Effector memory CD8-positive, alpha-beta T cell (primary cell): ENCODE results near the gene KIAA1958.

Source experiments
- ATAC-seq: fragments of 150-1000 bp; cut with Tn5 transposase; replicated peaks from 2 replicates; pipeline ENCODE4 v1.10.0; 2021; ENCODE audit warnings: mild to moderate bottlenecking, moderate library complexity
- DNase-seq, 3 experiments: peaks; one replicate each; pipeline ENCODE4 v3.0.0; 2021
- H3K27ac Mint-ChIP-seq, 2 donors: one replicate each; pipeline ENCODE4 v1.8.0; 2022; ENCODE audit warnings: mild to moderate bottlenecking in 2 of 2, mixed read lengths in 2 of 2, moderate library complexity in 2 of 2
- H3K27me3 Mint-ChIP-seq, 2 donors: one replicate each; pipeline ENCODE4 v1.8.0; 2022; ENCODE audit warnings: mixed read lengths in 2 of 2
- H3K36me3 Mint-ChIP-seq: one replicate; pipeline ENCODE4 v1.8.0; 2022; ENCODE audit warnings: mild to moderate bottlenecking, moderate library complexity, mixed read lengths; ENCODE audit not compliant: insufficient read depth
- H3K4me1 Mint-ChIP-seq, 2 donors: one replicate each; pipeline ENCODE4 v1.8.0; 2022; ENCODE audit warnings: low read depth in 2 of 2, mixed read lengths in 2 of 2
- H3K4me3 Mint-ChIP-seq, 2 donors: one replicate each; pipeline ENCODE4 v1.8.0; 2022; ENCODE audit warnings: mild to moderate bottlenecking in 2 of 2, mixed read lengths in 2 of 2, moderate library complexity in 2 of 2
- H3K9me3 Mint-ChIP-seq, 2 donors: one replicate each; pipeline ENCODE4 v1.8.0; 2022; ENCODE audit warnings: mixed read lengths in 2 of 2

The KIAA1958 gene

DNA sequence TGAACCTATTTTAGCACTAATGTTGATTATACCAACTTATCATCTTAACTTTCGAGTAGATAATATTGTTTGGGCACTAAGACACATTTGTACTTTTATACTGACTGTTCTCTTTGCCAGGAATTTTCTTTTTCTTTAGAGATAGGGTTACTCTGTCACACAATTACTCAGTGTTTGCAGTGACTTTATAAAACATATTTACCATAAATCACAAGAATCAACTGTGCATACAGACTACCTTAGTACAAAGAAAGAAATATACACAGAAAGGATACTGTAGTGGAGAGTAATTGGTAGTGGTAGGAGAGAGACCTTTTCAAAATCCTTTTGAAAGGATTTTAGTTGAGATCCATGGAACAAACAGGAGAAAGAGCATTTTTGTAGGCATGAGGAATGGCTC, 40.3 kb downstream of the KIAA1958 start:
- Mint-ChIP-seq H3K27me3 (no peaks in the 10 kb centered on the region), H3K9me3 (no peaks in the 10 kb centered on the region), H3K36me3 (no peaks in the 10 kb centered on the region), H3K27ac (no peak overlapping the region), H3K4me1 (peaks cover 0 to 10% of the 10 kb centered on the region in 2 donors), H3K4me3 (no peak overlapping the region)
- DNase-seq (no peak), ATAC-seq (no peak)

GRCh38 chr9:112527959-112528358, 41.3 kb downstream of the KIAA1958 start:
- no peaks in the 10 kb centered on the region for H3K36me3 Mint-ChIP-seq
- H3K4me3 Mint-ChIP-seq: no peak overlapping the region
- no peak for ATAC-seq
- no peaks in the 10 kb centered on the region for H3K9me3 Mint-ChIP-seq
- peaks cover 0 to 10% of the 10 kb centered on the region in 2 donors for H3K4me1 Mint-ChIP-seq
- H3K27me3 Mint-ChIP-seq: no peaks in the 10 kb centered on the region
- DNase-seq: no peak
- no peak overlapping the region for H3K27ac Mint-ChIP-seq

- ATAC-seq: no peak
- H3K27me3 Mint-ChIP-seq: no peaks in the 10 kb centered on the region
- H3K9me3 Mint-ChIP-seq: no peaks in the 10 kb centered on the region
Observed at GRCh38 chr9:112529316-112529715, 42.7 kb downstream of the KIAA1958 start.

DNA sequence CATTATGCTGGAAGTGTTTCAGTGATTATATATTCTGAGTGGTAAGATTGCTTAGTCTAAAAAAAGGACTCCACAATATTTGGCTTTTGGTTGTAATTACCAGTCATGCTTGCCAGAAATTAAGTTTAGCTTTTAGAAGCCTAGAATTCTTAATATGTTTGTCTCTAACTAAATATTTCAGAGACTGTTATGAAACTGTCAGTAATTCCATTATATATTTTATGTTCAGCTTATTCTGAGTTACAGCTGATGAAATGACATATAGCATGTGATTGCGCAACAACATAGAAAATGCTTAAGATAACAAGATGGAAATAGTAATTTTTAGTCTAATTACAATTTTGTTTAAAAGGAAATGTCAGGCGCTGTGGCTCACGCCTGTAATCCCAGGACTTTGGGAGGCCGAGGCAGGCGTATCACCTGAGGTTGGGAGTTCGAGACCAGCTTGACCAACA, 44.2 kb downstream of the KIAA1958 start:
- Mint-ChIP-seq H3K36me3 (no peaks in the 10 kb centered on the region), H3K9me3 (no peaks in the 10 kb centered on the region), H3K4me3 (no peak overlapping the region), H3K4me1 (peaks cover 0 to 5% of the 10 kb centered on the region in 2 donors), H3K27me3 (no peaks in the 10 kb centered on the region), H3K27ac (no peak overlapping the region)
- DNase-seq (no peak), ATAC-seq (no peak)

More at GRCh38 chr9:112529316-112529715, 42.7 kb downstream of the KIAA1958 start:
- no peak for DNase-seq
- Mint-ChIP-seq H3K4me3 (no peak overlapping the region), H3K4me1 (peaks cover 0 to 5% of the 10 kb centered on the region in 2 donors), H3K36me3 (no peaks in the 10 kb centered on the region), H3K27ac (no peak overlapping the region)

- no peaks in the 10 kb centered on the region for H3K9me3 Mint-ChIP-seq
- no peak for ATAC-seq
- no peaks in the 10 kb centered on the region for H3K27me3 Mint-ChIP-seq
- DNase-seq: no peak
- no peak overlapping the region for H3K4me3 Mint-ChIP-seq
- peaks cover 0 to 5% of the 10 kb centered on the region in 2 donors for H3K4me1 Mint-ChIP-seq
- no peak overlapping the region for H3K27ac Mint-ChIP-seq
- H3K36me3 Mint-ChIP-seq: no peaks in the 10 kb centered on the region
Observed at GRCh38 chr9:112531666-112532282, 45.1 kb downstream of the KIAA1958 start.

DNA sequence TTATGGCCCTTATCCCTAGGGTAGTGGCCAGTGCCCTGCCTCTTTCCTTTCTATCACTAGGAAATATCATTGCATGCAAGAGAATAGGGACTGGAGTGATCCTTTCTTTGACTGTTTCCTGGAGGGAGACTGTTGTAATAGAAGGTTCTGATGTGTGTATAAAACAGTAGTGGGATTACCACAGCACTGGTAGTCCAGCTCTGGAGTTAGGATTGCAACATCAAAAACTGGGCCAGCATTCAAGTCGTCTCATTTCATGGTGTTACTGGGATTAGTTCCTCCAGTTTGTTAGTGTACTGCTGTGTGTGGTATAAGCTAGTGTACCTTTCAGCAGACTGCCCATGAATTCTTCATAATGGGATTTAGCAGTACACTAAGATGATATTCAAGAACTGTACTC, 45.8 kb downstream of the KIAA1958 start:
- H3K4me1 Mint-ChIP-seq: peaks cover 0 to 5% of the 10 kb centered on the region in 2 donors
- H3K4me3 Mint-ChIP-seq: no peak overlapping the region
- no peak overlapping the region for H3K27ac Mint-ChIP-seq
- no peaks in the 10 kb centered on the region for H3K36me3 Mint-ChIP-seq
- ATAC-seq (no peak), DNase-seq (no peak)
- no peaks in the 10 kb centered on the region for H3K9me3 Mint-ChIP-seq
- H3K27me3 Mint-ChIP-seq: peaks cover 0 to under 1% of the 10 kb centered on the region in 2 donors

- Mint-ChIP-seq H3K36me3 (no peaks in the 10 kb centered on the region), H3K4me1 (no peaks in the 10 kb centered on the region), H3K27ac (no peak overlapping the region), H3K9me3 (no peaks in the 10 kb centered on the region), H3K4me3 (no peak overlapping the region), H3K27me3 (peaks cover 0 to 5% of the 10 kb centered on the region in 2 donors)
- ATAC-seq: no peak
- no peak for DNase-seq
Observed at GRCh38 chr9:112533660-112534059, 47.0 kb downstream of the KIAA1958 start.

GRCh38 chr9:112535301-112535700, 48.7 kb downstream of the KIAA1958 start:
- H3K4me1 Mint-ChIP-seq: no peaks in the 10 kb centered on the region
- H3K27ac Mint-ChIP-seq: no peak overlapping the region
- no peaks in the 10 kb centered on the region for H3K36me3 Mint-ChIP-seq
- DNase-seq (no peak), ATAC-seq (no peak)
- H3K9me3 Mint-ChIP-seq: no peaks in the 10 kb centered on the region
- H3K27me3 Mint-ChIP-seq: peaks cover 0 to 5% of the 10 kb centered on the region in 2 donors
- no peak overlapping the region for H3K4me3 Mint-ChIP-seq

DNA sequence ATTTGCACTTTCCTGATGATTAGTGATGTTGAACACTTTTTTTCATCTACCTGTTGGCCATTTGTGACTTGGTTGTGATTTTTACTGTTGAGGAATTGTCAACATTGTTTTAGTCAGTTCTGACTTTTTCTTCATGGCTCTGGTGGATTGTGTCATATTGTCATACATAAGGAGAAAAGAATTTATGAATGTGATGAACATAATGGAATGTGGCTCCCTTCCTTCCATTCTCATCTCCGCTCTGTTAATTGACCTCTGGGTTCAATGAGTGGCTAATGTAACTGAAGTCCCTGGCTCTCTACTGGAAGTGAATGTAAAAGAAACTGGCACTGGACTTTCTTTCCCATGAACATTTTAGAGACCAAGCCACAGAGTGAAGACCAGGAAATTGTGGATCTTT, 49.2 kb downstream of the KIAA1958 start:
- H3K27me3 Mint-ChIP-seq: peaks cover 0 to 5% of the 10 kb centered on the region in 2 donors
- ATAC-seq: no peak
- no peak overlapping the region for H3K4me3 Mint-ChIP-seq
- H3K36me3 Mint-ChIP-seq: no peaks in the 10 kb centered on the region
- H3K9me3 Mint-ChIP-seq: no peaks in the 10 kb centered on the region
- no peak overlapping the region for H3K27ac Mint-ChIP-seq
- no peak for DNase-seq
- no peaks in the 10 kb centered on the region for H3K4me1 Mint-ChIP-seq

DNA sequence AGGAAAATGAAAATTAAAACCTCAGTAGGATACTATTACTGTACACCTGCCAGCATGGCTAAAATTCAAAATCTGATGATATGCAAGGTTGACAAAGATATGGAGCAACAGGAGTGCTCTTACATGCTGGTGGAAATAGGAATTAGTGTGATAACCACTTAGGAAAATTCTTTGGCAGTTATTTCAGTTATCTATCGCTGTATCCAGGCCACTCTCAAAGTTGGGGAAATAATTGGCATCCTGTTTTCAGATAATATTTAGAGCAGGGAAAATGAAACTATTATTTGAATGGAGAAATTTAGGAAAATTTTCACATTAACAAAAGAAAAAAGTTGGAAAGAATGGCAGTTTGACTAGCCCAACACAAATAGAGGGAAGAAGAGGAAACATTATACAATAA, 50.9 kb downstream of the KIAA1958 start:
- DNase-seq (no peak), ATAC-seq (no peak)
- H3K4me1 Mint-ChIP-seq: no peaks in the 10 kb centered on the region
- no peak overlapping the region for H3K27ac Mint-ChIP-seq
- no peaks in the 10 kb centered on the region for H3K9me3 Mint-ChIP-seq
- no peaks in the 10 kb centered on the region for H3K36me3 Mint-ChIP-seq
- H3K4me3 Mint-ChIP-seq: no peak overlapping the region
- H3K27me3 Mint-ChIP-seq: peaks cover 0 to 5% of the 10 kb centered on the region in 2 donors

- ATAC-seq (no peak), DNase-seq (no peak)
- Mint-ChIP-seq H3K27me3 (peaks cover 0 to 5% of the 10 kb centered on the region in 2 donors), H3K36me3 (no peaks in the 10 kb centered on the region), H3K4me1 (peaks cover 2% of the 10 kb centered on the region in 2 donors), H3K27ac (no peak overlapping the region), H3K4me3 (no peak overlapping the region), H3K9me3 (no peaks in the 10 kb centered on the region)
Observed at GRCh38 chr9:112540800-112541199, 54.2 kb downstream of the KIAA1958 start.

DNA sequence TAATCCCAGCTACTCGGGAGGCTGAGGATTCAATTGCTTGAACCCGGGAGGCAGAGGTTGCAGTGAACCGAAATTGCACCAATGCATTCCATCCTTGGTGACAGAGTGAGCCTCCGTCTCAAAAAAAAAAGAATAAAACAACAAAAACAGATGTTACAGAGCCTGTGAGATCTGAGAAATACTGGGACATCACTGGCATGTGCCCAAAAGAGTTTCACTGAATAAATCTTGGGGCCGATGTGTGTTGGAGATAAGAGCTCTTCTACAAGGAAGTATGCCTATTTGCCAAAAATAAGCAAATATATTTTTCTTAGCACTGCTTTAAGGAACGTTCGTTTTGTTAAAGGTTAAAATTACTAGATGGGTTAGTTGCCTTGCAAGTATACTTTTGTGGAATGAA, 55.1 kb downstream of the KIAA1958 start:
- Mint-ChIP-seq H3K36me3 (no peaks in the 10 kb centered on the region), H3K4me1 (peaks cover 10 to 11% of the 10 kb centered on the region in 2 donors), H3K27ac (no peak overlapping the region), H3K27me3 (peaks cover 0 to 5% of the 10 kb centered on the region in 2 donors), H3K9me3 (no peaks in the 10 kb centered on the region), H3K4me3 (no peak overlapping the region)
- DNase-seq: no peak
- ATAC-seq: no peak

- Mint-ChIP-seq H3K36me3 (no peaks in the 10 kb centered on the region), H3K27me3 (peaks cover 0 to 1% of the 10 kb centered on the region in 2 donors), H3K4me1 (peaks cover 10 to 11% of the 10 kb centered on the region in 2 donors), H3K27ac (no peak overlapping the region), H3K4me3 (no peak overlapping the region), H3K9me3 (no peaks in the 10 kb centered on the region)
- no peak for ATAC-seq
- no peak for DNase-seq
Observed at GRCh38 chr9:112542593-112543292, 56.1 kb downstream of the KIAA1958 start.

DNA sequence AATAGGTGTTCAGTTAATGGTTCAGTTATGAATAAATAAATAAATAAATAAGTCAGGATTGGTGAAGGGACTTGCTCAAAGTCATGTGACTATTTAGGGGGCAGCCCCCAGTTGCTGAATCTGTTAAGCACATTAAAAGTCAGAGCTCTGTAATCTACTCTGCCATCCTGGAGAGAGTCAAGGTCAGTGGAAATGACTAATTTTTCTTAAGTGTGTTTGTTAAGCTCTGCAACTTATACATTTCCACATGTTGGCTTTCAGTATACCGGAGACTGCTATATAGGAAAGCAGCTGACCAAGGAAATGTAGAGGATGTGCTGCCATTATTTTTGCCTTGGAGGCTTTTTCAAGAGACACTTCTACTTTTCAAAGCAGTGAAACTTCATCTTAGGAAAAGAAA, 57.9 kb downstream of the KIAA1958 start:
- H3K9me3 Mint-ChIP-seq: no peaks in the 10 kb centered on the region
- H3K4me1 Mint-ChIP-seq: peaks cover 10 to 11% of the 10 kb centered on the region in 2 donors
- no peak for DNase-seq
- no peak for ATAC-seq
- no peak overlapping the region for H3K27ac Mint-ChIP-seq
- H3K4me3 Mint-ChIP-seq: no peak overlapping the region
- no peaks in the 10 kb centered on the region for H3K27me3 Mint-ChIP-seq
- no peaks in the 10 kb centered on the region for H3K36me3 Mint-ChIP-seq
